Suppressor macrophage treated with lipopolysaccharide for 1 hour (primary cell): ENCODE measurements around the gene SLC6A1.

Experiments
- DNase-seq, 3 donors: peaks; one replicate each; pipeline ENCODE4 v3.0.0-alpha.2; 2020 to 2022

SLC6A1 gene

GRCh38 chr3:10972072-10972782 lies 20.3 kb upstream of the SLC6A1 start:
- DNase-seq: no peak

- no peak for DNase-seq
These were observed 19.4 kb upstream of the SLC6A1 start for GRCh38 chr3:10973046-10973595.

- DNase-seq: no peak
These were observed 18.4 kb upstream of the SLC6A1 start for GRCh38 chr3:10974131-10974530.

GRCh38 chr3:10974746-10975375 lies 17.7 kb upstream of the SLC6A1 start:
- no peak for DNase-seq

- DNase-seq: no peak
These were observed 16.8 kb upstream of the SLC6A1 start for GRCh38 chr3:10975695-10976234.

- DNase-seq: no peak
These were observed 15.8 kb upstream of the SLC6A1 start for GRCh38 chr3:10976770-10977169.

GRCh38 chr3:10977892-10978510 lies 14.5 kb upstream of the SLC6A1 start:
- DNase-seq: no peak

GRCh38 chr3:10978956-10979355 lies 13.6 kb upstream of the SLC6A1 start:
- DNase-seq: no peak

GRCh38 chr3:10980312-10980711 lies 12.2 kb upstream of the SLC6A1 start:
- no peak for DNase-seq

GRCh38 chr3:10981031-10981430 lies 11.5 kb upstream of the SLC6A1 start:
- no peak for DNase-seq

GRCh38 chr3:10981961-10982360 lies 10.6 kb upstream of the SLC6A1 start:
- DNase-seq: no peak

- DNase-seq: no peak
These were observed 9.8 kb upstream of the SLC6A1 start for GRCh38 chr3:10982782-10983181.

- DNase-seq: peak; percentile 29 to 47 (median 46)
These were observed 9.2 kb upstream of the SLC6A1 start for GRCh38 chr3:10983219-10983916.

GRCh38 chr3:10984371-10984896 lies 8.1 kb upstream of the SLC6A1 start:
- no peak for DNase-seq

- no peak for DNase-seq
These were observed 7.4 kb upstream of the SLC6A1 start for GRCh38 chr3:10985181-10985580.

GRCh38 chr3:10986592-10986991 lies 6.0 kb upstream of the SLC6A1 start:
- no peak for DNase-seq

- no peak for DNase-seq
These were observed 4.4 kb upstream of the SLC6A1 start for GRCh38 chr3:10988001-10988665.

- DNase-seq: no peak
These were observed 3.5 kb upstream of the SLC6A1 start for GRCh38 chr3:10988991-10989484.

- DNase-seq: no peak
These were observed 588 bp downstream of the SLC6A1 start for GRCh38 chr3:10992943-10993728.

GRCh38 chr3:10993729-10994065 lies 1.1 kb downstream of the SLC6A1 start:
- no peak for DNase-seq

- DNase-seq: no peak
These were observed 1.8 kb downstream of the SLC6A1 start for GRCh38 chr3:10994306-10994705.
